Transverse colon (tissue), 4 donors: Measurements from ENCODE around the gene NUF2. TPM values are rescaled to one million over a fixed set of nuclear protein-coding genes. Genes with fewer than 3 reads are reported as not detected.

Experiments used
- DNase-seq: peaks from one replicate; pipeline ENCODE4 v3.0.0-alpha.2; 2019
- H3K27ac ChIP-seq, 4 donors: fragments of 200-600 bp; sonication (generic); 2 replicates each; pipeline ENCODE4 v1.5.1; 2016 to 2018; ENCODE audit warnings: inconsistent platforms in 4 of 4
- H3K27me3 ChIP-seq: fragments of 200-600 bp; sonication (generic); 2 replicates; pipeline ENCODE4 v1.5.1; 2017; ENCODE audit warnings: inconsistent platforms
- H3K36me3 ChIP-seq, 4 donors: fragments of 200-600 bp; sonication (generic); 2 replicates each; pipeline ENCODE4 v1.5.1; 2017 to 2019; ENCODE audit warnings: inconsistent platforms in 4 of 4
- H3K4me1 ChIP-seq, 4 donors: fragments of 200-600 bp; sonication (generic); 2 replicates each; pipeline ENCODE4 v1.5.1; 2017 to 2020; ENCODE audit warnings: inconsistent platforms in 4 of 4
- H3K4me3 ChIP-seq, 4 donors: fragments of 200-600 bp; sonication (generic); 1 replicate in 1 of 4; 2 replicates in 3 of 4; pipeline versions ENCODE4 v1.5.1 to v1.6.1; 2017 to 2019; ENCODE audit warnings: inconsistent platforms in 4 of 4
- H3K9me3 ChIP-seq, 2 donors: fragments of 200-600 bp; sonication (generic); 2 replicates each; pipeline ENCODE4 v1.5.1; 2017 to 2019; ENCODE audit warnings: inconsistent platforms in 2 of 2
- EP300 ChIP-seq: sonication (generic); formaldehyde crosslinking; IDR thresholded peaks from one replicate; pipeline ENCODE4 v1.6.1; 2017; ENCODE audit warnings: antibody characterized with exemption, low read depth
- POLR2A ChIP-seq: fragments of 450-650 bp; IDR thresholded peaks from one replicate; pipeline ENCODE4 v1.6.1; 2016; ENCODE audit warnings: antibody characterized with exemption, mild to moderate bottlenecking, moderate library complexity
- POLR2AphosphoS5 ChIP-seq, 3 donors: sonication (generic); formaldehyde crosslinking; IDR thresholded peaks; one replicate each; pipeline ENCODE4 v1.6.1; 2016; ENCODE audit warnings: antibody characterized with exemption in 3 of 3
- WGBS, 2 donors: methylation state at CpG; one replicate each; pipeline ENCODE4 v1.1.5; 2018; ENCODE audit warnings: low coverage in 1 of 2; 5-methylcytosine and 5-hydroxymethylcytosine counted together
- in situ Hi-C, 4 donors: fragments of 200-750 bp; cut with MboI; loops; one replicate each; pipeline versions ENCODE4 v1.15.0 to v1.15.1; 2017; ENCODE audit warnings: low sequenced_read_pairs in 3 of 4, low pct_ligation_motif_present in 1 of 4, low pct_unique_long_range_greater_than_20kb in 1 of 4
- intact Hi-C: fragments of 100-400 bp; cut with DNase I; formaldehyde crosslinking; loops from one replicate; pipeline ENCODE4 v1.15.1; 2023; ENCODE audit warnings: low total_unique reads
- total RNA-seq, 4 donors: library from RNA; depleted of rRNA; stranded (reverse); fragments of >200 nt; gene quantifications; one replicate each; pipeline ENCODE4 v1.1.0, GENCODE V29; 2016
- TF ChIP-seq, protein P1 (sequence below), 5 experiments: fragments of 200-600 bp in 3 of 5; fragments of 450-650 bp in 2 of 5; sonication (generic) in 3 of 5; IDR thresholded peaks; 1 replicate in 2 of 5; 2 replicates in 3 of 5; pipeline ENCODE4 v1.5.1; 2016 to 2017; ENCODE audit warnings: antibody characterized with exemption in 5 of 5, inconsistent platforms in 3 of 5, mild to moderate bottlenecking in 2 of 5, moderate library complexity in 1 of 5

Gene NUF2
- total RNA-seq, 4 donors from 2014 or later, result 1.1 to 28.5 TPM; not detected in 2

DNA sequence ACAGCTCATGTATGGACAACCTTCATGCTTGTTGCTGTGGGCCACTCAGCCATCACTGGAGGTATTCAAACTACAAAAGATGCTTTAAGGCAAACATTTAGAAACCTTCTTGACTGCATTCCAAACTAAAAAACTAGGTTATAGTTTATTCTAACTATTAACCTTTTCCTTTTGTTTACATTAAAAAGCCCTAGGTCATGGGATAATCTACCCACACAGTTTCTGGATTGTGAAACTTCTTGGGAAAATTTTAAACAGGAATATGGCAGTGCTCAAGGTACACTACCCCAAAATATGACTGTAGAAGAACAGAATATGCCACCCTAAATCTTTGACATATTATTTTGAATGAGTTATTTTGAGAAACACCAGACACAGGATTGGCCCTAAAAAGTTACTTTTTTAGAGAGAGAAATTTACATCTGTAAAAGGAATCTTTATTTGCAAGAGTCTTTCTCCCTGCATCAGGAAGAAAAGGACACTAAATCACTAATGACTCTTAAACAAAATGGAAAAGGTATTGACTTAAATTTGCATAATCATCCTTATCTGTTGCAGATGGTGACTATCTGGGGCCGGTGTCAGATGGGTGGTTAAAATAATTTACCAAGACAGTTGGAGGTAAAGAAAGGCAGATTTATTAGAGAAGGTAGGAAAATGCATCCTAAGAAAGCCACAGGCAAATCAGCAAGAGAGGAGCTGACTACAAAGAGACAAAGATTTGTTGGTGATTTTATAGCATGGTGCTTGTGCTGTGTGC lies 25.1 kb upstream of the NUF2 start:
- no peaks in the 10 kb centered on the region for H3K4me1 ChIP-seq
- H3K36me3 ChIP-seq, result no peaks in the 10 kb centered on the region
- in situ Hi-C loops, result no loop called here
- no peak overlapping the region for H3K4me3 ChIP-seq
- DNase-seq, result no peak
- no peaks in the 10 kb centered on the region for H3K27me3 ChIP-seq
- H3K9me3 ChIP-seq, result no peaks in the 10 kb centered on the region
- TF ChIP-seq POLR2A (no peak), POLR2AphosphoS5 (IDR thresholded peaks at IDR 0.05) (no peak), EP300 (no peak)
- TF ChIP-seq, protein P1, sequence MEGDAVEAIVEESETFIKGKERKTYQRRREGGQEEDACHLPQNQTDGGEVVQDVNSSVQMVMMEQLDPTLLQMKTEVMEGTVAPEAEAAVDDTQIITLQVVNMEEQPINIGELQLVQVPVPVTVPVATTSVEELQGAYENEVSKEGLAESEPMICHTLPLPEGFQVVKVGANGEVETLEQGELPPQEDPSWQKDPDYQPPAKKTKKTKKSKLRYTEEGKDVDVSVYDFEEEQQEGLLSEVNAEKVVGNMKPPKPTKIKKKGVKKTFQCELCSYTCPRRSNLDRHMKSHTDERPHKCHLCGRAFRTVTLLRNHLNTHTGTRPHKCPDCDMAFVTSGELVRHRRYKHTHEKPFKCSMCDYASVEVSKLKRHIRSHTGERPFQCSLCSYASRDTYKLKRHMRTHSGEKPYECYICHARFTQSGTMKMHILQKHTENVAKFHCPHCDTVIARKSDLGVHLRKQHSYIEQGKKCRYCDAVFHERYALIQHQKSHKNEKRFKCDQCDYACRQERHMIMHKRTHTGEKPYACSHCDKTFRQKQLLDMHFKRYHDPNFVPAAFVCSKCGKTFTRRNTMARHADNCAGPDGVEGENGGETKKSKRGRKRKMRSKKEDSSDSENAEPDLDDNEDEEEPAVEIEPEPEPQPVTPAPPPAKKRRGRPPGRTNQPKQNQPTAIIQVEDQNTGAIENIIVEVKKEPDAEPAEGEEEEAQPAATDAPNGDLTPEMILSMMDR (IDR thresholded peaks at IDR 0.05), result no peak
- intact Hi-C loops, result no loop called here
- WGBS, 2 donors, result 81 to 88% methylated on average over 1 of the region's 1 CpG
- H3K27ac ChIP-seq, result no peak overlapping the region

DNA sequence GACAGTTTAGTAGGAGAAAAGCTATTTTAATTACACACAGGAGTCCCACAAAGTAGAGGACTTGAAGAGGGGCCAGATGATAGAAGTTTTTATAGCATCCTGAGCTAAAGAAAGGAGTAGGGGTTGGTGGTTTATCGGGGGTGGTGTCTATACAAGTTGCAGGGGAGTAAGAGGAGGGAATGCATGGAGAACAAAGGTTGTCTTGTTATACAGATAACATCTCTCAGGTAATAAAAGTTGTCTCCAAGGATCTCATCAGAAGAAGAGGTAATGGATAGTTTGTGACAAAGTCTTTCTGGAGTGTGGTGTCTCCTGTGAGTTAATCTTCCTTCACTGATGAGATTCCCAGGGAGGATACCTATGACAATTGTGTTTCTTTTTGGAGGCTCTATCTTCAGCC lies 23.4 kb upstream of the NUF2 start:
- Histone ChIP-seq H3K9me3 (no peaks in the 10 kb centered on the region), H3K27ac (no peak overlapping the region), H3K27me3 (no peaks in the 10 kb centered on the region), H3K4me3 (no peak overlapping the region), H3K36me3 (no peaks in the 10 kb centered on the region), H3K4me1 (no peaks in the 10 kb centered on the region)
- TF ChIP-seq EP300 (no peak), POLR2AphosphoS5 (IDR thresholded peaks at IDR 0.05) (no peak), POLR2A (no peak)
- TF ChIP-seq, protein P1 (IDR thresholded peaks at IDR 0.05), result no peak
- in situ Hi-C loops (no loop called here), intact Hi-C loops (no loop called here)
- 30% methylated on average over 1 of the region's 1 CpG; no CpG with 5 or more reads in 1 of the 2 donors for WGBS, 2 donors
- DNase-seq, result no peak

DNA sequence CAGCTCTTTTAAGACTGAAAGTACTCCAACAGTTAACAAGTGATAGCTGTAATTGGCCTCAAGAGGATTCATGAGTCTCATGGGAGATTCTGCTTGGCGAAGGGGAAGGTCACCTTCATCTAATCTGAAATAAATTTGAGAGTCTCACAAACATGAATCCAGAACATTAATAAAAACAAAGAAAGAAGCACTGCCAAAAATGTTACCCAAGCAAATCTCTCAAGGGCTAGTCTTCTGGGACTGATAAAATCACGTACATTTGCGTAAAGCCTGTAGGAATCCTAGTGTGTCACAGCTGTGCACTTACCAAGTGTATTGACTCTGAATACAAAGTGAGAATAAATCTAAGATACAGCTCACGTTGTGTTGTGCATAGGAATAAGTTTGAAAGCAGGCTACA lies 21.2 kb upstream of the NUF2 start:
- WGBS, 2 donors, result 83 to 91% methylated on average over 4 of the region's 4 CpGs
- Histone ChIP-seq H3K9me3 (no peaks in the 10 kb centered on the region), H3K27ac (no peak overlapping the region), H3K4me1 (no peaks in the 10 kb centered on the region), H3K36me3 (no peaks in the 10 kb centered on the region), H3K4me3 (no peak overlapping the region), H3K27me3 (no peaks in the 10 kb centered on the region)
- DNase-seq, result no peak
- intact Hi-C loops, result no loop called here
- in situ Hi-C loops, result loop anchor here (10.0 to 25.0 kb wide), 3 partner anchors 238 to 446 kb away; partner anchors contain the start of genes CCDC190 (in 2 of the 4) and RGS4 (in 2 of the 4)
- no peak for TF ChIP-seq EP300
- no peak for TF ChIP-seq POLR2A

DNA sequence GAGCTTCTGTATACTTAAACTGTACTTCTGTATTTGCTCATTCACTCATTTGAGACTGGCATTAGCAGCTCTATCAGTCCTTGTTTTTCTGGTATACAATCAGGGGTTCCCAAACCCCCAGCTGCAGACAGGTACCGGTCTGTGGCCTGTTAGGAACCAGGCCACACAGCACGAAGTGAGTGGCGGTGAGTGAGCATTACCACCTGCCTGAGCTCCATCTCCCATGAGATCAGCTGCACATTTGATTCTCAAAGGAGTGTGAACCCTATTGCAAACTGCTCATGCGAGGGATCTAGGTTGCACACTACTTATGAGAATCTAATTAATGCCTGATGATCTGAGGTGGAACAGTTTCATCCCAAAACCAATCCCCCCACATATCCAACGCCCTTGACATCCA lies 18.2 kb upstream of the NUF2 start:
- Histone ChIP-seq H3K36me3 (no peaks in the 10 kb centered on the region), H3K4me1 (no peaks in the 10 kb centered on the region), H3K27ac (no peak overlapping the region), H3K4me3 (no peak overlapping the region), H3K9me3 (no peaks in the 10 kb centered on the region), H3K27me3 (no peaks in the 10 kb centered on the region)
- intact Hi-C loops (no loop called here), in situ Hi-C loops (loop anchor here (10.0 to 25.0 kb wide), 3 partner anchors 241 to 449 kb away; partner anchors contain the start of genes CCDC190 (in 2 of the 4) and RGS4 (in 2 of the 4))
- TF ChIP-seq, protein P1 (IDR thresholded peaks at IDR 0.05), result no peak
- no peak for TF ChIP-seq EP300
- TF ChIP-seq POLR2AphosphoS5 (IDR thresholded peaks at IDR 0.05), result no peak
- no peak for TF ChIP-seq POLR2A
- no peak for DNase-seq
- WGBS, 2 donors, result 93 to 96% methylated on average over 4 to 5 of the region's 5 CpGs
